ENCODE measurements around the gene CMC2.

GRCh38 chr16:81042821-81043220 lies 36.1 kb upstream of the CMC2 start:
- TF ChIP-seq KLF16 (tag by site-specific recombination; IDR thresholded peaks at IDR 0.05) (no peak), TCF7L2 (IDR thresholded peaks at IDR 0.05; ENCODE audit: borderline replicate concordance, low read depth, low read length) (no peak), YY1 (tag by site-specific recombination; IDR thresholded peaks at IDR 0.05) (no peak), ZNF169 (tag by site-specific recombination; IDR thresholded peaks at IDR 0.05) (no peak), ZBTB21 (tag by site-specific recombination; IDR thresholded peaks at IDR 0.05) (no peak)
- TF ChIP-seq, protein P1, sequence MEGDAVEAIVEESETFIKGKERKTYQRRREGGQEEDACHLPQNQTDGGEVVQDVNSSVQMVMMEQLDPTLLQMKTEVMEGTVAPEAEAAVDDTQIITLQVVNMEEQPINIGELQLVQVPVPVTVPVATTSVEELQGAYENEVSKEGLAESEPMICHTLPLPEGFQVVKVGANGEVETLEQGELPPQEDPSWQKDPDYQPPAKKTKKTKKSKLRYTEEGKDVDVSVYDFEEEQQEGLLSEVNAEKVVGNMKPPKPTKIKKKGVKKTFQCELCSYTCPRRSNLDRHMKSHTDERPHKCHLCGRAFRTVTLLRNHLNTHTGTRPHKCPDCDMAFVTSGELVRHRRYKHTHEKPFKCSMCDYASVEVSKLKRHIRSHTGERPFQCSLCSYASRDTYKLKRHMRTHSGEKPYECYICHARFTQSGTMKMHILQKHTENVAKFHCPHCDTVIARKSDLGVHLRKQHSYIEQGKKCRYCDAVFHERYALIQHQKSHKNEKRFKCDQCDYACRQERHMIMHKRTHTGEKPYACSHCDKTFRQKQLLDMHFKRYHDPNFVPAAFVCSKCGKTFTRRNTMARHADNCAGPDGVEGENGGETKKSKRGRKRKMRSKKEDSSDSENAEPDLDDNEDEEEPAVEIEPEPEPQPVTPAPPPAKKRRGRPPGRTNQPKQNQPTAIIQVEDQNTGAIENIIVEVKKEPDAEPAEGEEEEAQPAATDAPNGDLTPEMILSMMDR (tag by site-specific recombination; IDR thresholded peaks at IDR 0.05), result no peak
